H1 (cell line): ENCODE measurements around the gene CEL. TPM values are rescaled to one million over a fixed set of nuclear protein-coding genes. Genes with fewer than 3 reads are reported as not detected.

Experiments used
- CTCF ChIA-PET: fragments of 300-600 bp; sonication (Branson Sonifier 250); formaldehyde crosslinking; loops from one replicate; lab custom pipeline; 2021; ENCODE audit not compliant: partially characterized antibody; lab: Charles Lee
- POLR2A ChIA-PET: fragments of 300-600 bp; sonication (Branson Sonifier 250); formaldehyde crosslinking; loops from one replicate; lab custom pipeline; 2021; ENCODE audit warnings: inconsistent platforms; ENCODE audit not compliant: partially characterized antibody; lab: Charles Lee
- DNase-seq, 2 experiments: peaks; one replicate each; pipeline versions ENCODE4 v3.0.0 to v3.0.0-alpha.2; 2010 to 2022; ENCODE audit warnings: low spot score in 2 of 2, low read depth in 1 of 2, mixed read lengths in 1 of 2
- FAIRE-seq: peaks from 2 replicates; lab custom pipeline; 2011; peaks lifted over from hg19 to GRCh38; lab: Jason Lieb, UNC
- H2AFZ ChIP-seq: 2 replicates; pipeline ENCODE4 v1.8.1; 2012; ENCODE audit warnings: low read length, inconsistent platforms
- H2AK5ac ChIP-seq: 2 replicates; pipeline ENCODE4 v1.6.1; 2013; ENCODE audit warnings: low read depth, low read length
- H2BK120ac ChIP-seq: replicated peaks from 2 replicates; pipeline ENCODE3; 2013; ENCODE audit warnings: low read depth, low read length, inconsistent platforms
- H2BK12ac ChIP-seq: 2 replicates; pipeline ENCODE4 v1.6.1; 2013; ENCODE audit warnings: low read depth, low read length
- H2BK15ac ChIP-seq: 2 replicates; pipeline ENCODE4 v1.6.1; 2013; ENCODE audit warnings: low read length
- H2BK20ac ChIP-seq: 2 replicates; pipeline ENCODE4 v1.6.1; 2013; ENCODE audit warnings: low read length
- H2BK5ac ChIP-seq: 2 replicates; pipeline ENCODE4 v1.6.1; 2013; ENCODE audit warnings: low read depth, low read length
- H3K14ac ChIP-seq: 2 replicates; pipeline ENCODE4 v1.6.1; 2013; ENCODE audit warnings: inconsistent platforms; ENCODE audit not compliant: insufficient read length
- H3K18ac ChIP-seq: 2 replicates; pipeline ENCODE4 v1.6.1; 2013; ENCODE audit warnings: low read length; ENCODE audit errors: extremely low read depth
- H3K23ac ChIP-seq: 2 replicates; pipeline ENCODE4 v1.6.1; 2013; ENCODE audit warnings: inconsistent platforms; ENCODE audit not compliant: insufficient read length
- H3K23me2 ChIP-seq: 2 replicates; pipeline ENCODE4 v1.6.1; 2013; ENCODE audit warnings: low read depth, low read length
- H3K27ac ChIP-seq: 2 replicates; pipeline ENCODE4 v1.6.1; 2011; ENCODE audit warnings: low read depth, low read length, inconsistent platforms
- H3K27me3 ChIP-seq, 4 experiments: replicated peaks in 1 of 4; 1 replicate in 1 of 4; 2 replicates in 3 of 4; pipeline versions ENCODE4 v1.6.1 to v1.8.1; 2011 to 2013; ENCODE audit warnings: low read length in 3 of 4, mild to moderate bottlenecking in 3 of 4, inconsistent platforms in 2 of 4, mixed read lengths in 2 of 4, moderate library complexity in 1 of 4; ENCODE audit not compliant: control insufficient read depth in 3 of 4, insufficient read depth in 3 of 4; ENCODE audit errors: extremely low read depth in 1 of 4
- H3K36me3 ChIP-seq, 4 experiments: 2 replicates each; pipeline versions ENCODE4 v1.6.1 to v1.8.1; 2011 to 2013; ENCODE audit warnings: mild to moderate bottlenecking in 4 of 4, low read length in 3 of 4, moderate library complexity in 2 of 4, control low read depth in 1 of 4, inconsistent platforms in 1 of 4; ENCODE audit not compliant: insufficient read depth in 4 of 4, control insufficient read depth in 2 of 4
- H3K4ac ChIP-seq: replicated peaks from 2 replicates; pipeline ENCODE3; 2013; ENCODE audit warnings: low read length, low read depth, mixed read lengths, inconsistent platforms; ENCODE audit not compliant: insufficient read length
- H3K4me1 ChIP-seq, 4 experiments: replicated peaks in 1 of 4; 1 replicate in 1 of 4; 2 replicates in 3 of 4; pipeline versions ENCODE4 v1.6.1 to v1.8.1; 2011 to 2013; ENCODE audit warnings: low read length in 3 of 4, inconsistent platforms in 2 of 4, mixed read lengths in 1 of 4; ENCODE audit not compliant: insufficient read depth in 4 of 4, control insufficient read depth in 3 of 4
- H3K4me2 ChIP-seq, 2 experiments: 2 replicates each; pipeline versions ENCODE4 v1.6.1 to v1.8.1; 2011 to 2013; ENCODE audit warnings: low read depth in 2 of 2, low read length in 2 of 2, control low read depth in 1 of 2, inconsistent platforms in 1 of 2, mild to moderate bottlenecking in 1 of 2; ENCODE audit not compliant: insufficient read depth in 1 of 2
- H3K4me3 ChIP-seq, 4 experiments: fragments of 200-600, 300-600 bp in 1 of 4; sonication (generic), shearing (Covaris generic), sonication (Bioruptor Twin) in 1 of 4; 2 replicates each; pipeline versions ENCODE4 v1.5.1 to v1.8.1; 2011 to 2016; ENCODE audit warnings: low read length in 4 of 4, low read depth in 3 of 4, control low read depth in 2 of 4, inconsistent platforms in 2 of 4, mild to moderate bottlenecking in 2 of 4, mixed read lengths in 1 of 4, moderate library complexity in 1 of 4; ENCODE audit not compliant: insufficient read depth in 2 of 4; ENCODE audit errors: extremely low read depth in 1 of 4
- H3K56ac ChIP-seq: replicated peaks from 2 replicates; pipeline ENCODE3; 2013; ENCODE audit warnings: low read depth, mild to moderate bottlenecking, mixed read lengths, low read length, inconsistent platforms; ENCODE audit not compliant: insufficient read length
- H3K79me1 ChIP-seq: 2 replicates; pipeline ENCODE4 v1.6.1; 2013; ENCODE audit warnings: low read depth, low read length, control low read depth
- H3K79me2 ChIP-seq, 2 experiments: 2 replicates each; pipeline versions ENCODE4 v1.6.1 to v1.8.1; 2012 to 2013; ENCODE audit warnings: low read length in 2 of 2, mild to moderate bottlenecking in 2 of 2, inconsistent platforms in 1 of 2; ENCODE audit not compliant: insufficient read depth in 2 of 2, control insufficient read depth in 1 of 2
- H3K9ac ChIP-seq, 4 experiments: replicated peaks in 1 of 4; 1 replicate in 1 of 4; 2 replicates in 3 of 4; pipeline versions ENCODE4 v1.6.1 to v1.8.1; 2011 to 2013; ENCODE audit warnings: low read depth in 3 of 4, low read length in 3 of 4, control low read depth in 2 of 4, mild to moderate bottlenecking in 2 of 4, moderate library complexity in 2 of 4, inconsistent platforms in 1 of 4; ENCODE audit errors: extremely low read depth in 1 of 4
- H3K9me3 ChIP-seq, 2 experiments: 2 replicates each; pipeline versions ENCODE4 v1.6.1 to v1.8.1; 2012 to 2013; ENCODE audit warnings: mild to moderate bottlenecking in 2 of 2, moderate library complexity in 2 of 2, control low read depth in 1 of 2, inconsistent platforms in 1 of 2, low read depth in 1 of 2, low read length in 1 of 2, mixed read lengths in 1 of 2; ENCODE audit not compliant: insufficient read depth in 2 of 2
- H4K20me1 ChIP-seq, 2 experiments: replicated peaks in 1 of 2; 2 replicates each; pipeline versions ENCODE3 to v1.8.1; 2011 to 2013; ENCODE audit warnings: inconsistent platforms in 2 of 2, low read length in 2 of 2, mild to moderate bottlenecking in 1 of 2; ENCODE audit not compliant: insufficient read depth in 2 of 2, control insufficient read depth in 1 of 2
- H4K5ac ChIP-seq: 2 replicates; pipeline ENCODE4 v1.6.1; 2013; ENCODE audit warnings: low read length, low read depth, mixed read lengths, inconsistent platforms; ENCODE audit not compliant: insufficient read length
- H4K8ac ChIP-seq: 2 replicates; pipeline ENCODE4 v1.8.0; 2013; ENCODE audit warnings: mild to moderate bottlenecking, moderate library complexity, low read length, inconsistent platforms; ENCODE audit not compliant: insufficient read depth; ENCODE audit errors: extremely low read depth
- H4K91ac ChIP-seq: replicated peaks from 2 replicates; pipeline ENCODE3; 2013; ENCODE audit warnings: low read length, mixed read lengths, inconsistent platforms; ENCODE audit not compliant: insufficient read length
- TCF12 ChIP-seq: IDR thresholded peaks from 2 replicates; pipeline ENCODE4 v1.6.1; 2011; ENCODE audit warnings: low read depth, mild to moderate bottlenecking, low read length
- WGBS, 2 experiments: shearing (Covaris generic) in 1 of 2; methylation state at CpG; one replicate each; pipeline versions ENCODE4 v1.1.6 to v1.1.7; 2013 to 2015; ENCODE audit warnings: low lambda C conversion rate in 2 of 2, mixed read lengths in 2 of 2, inconsistent platforms in 1 of 2, low coverage in 1 of 2, missing lambda C conversion rate in 1 of 2; ENCODE audit not compliant: insufficient replicate concordance in 2 of 2, insufficient coverage in 1 of 2, insufficient read length in 1 of 2; ENCODE audit errors: extremely low coverage in 1 of 2, missing lambda C conversion rate in 1 of 2; 5-methylcytosine and 5-hydroxymethylcytosine counted together
- polyA plus RNA-seq, 7 experiments: library from polyadenylated mRNA; depleted of rRNA in 3 of 7; stranded (reverse) in 5 of 7; unstranded in 2 of 7; fragments of >200 nt in 5 of 7; fragments of 200-250 nt in 2 of 7; gene quantifications; 1 replicate in 5 of 7; 2 replicates in 1 of 7; 4 replicates in 1 of 7; pipeline versions ENCODE4 v1.2.1 to v1.2.3, GENCODE V29; 2011 to 2013; ENCODE audit warnings: missing spikeins in 2 of 7, mixed read lengths in 2 of 7
- total RNA-seq: library from RNA; stranded (reverse); fragmentation: NEBNext Ultra II Directional; extraction: Animal tissue kit (Norgen Biotek cat#: 25700); gene quantifications from 2 replicates; pipeline ENCODE4 v1.2.1, GENCODE V29; 2021

Gene CEL
- total and polyA plus RNA-seq, 2 of the 8 experiments (the other 6 are each of a cell fraction or from before 2014, with no cell fraction given), result 1.8 to 3.4 TPM

DNA sequence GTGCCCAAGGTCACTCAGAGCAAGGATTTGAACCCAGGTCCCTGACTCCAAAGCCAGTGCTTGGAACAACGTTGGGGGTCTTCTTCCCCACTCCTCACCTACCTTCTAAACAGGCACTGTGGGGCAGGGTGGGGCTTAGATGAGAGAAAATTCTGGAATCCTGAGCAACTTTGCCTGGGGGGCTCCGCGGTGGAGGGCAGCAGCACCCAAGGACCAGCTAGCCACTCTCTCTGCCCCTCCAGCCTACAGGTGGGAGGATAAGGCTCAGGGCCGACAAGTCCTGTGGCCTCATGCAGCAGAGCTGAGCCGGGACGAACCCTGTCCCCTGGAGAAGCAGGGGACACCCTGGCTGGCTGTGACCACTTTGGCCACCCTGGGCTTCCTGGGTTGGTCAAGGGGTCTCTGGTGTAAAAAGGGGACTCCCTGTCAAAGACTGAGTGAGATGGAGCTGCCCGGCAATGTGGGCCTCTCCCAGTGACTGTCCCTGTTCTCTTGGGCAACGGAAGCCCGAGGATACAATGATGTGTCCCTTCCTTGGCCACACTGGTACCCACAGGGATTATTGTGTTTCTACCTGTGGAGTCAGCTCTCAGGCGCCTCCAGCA, 26.5 kb downstream of the CEL start:
- ChIA-PET POLR2A (no interaction called here), CTCF (interaction anchor here (1.7 to 2.9 kb wide), 2 partner anchors 15 to 40 kb away, joined by 4 to 23 read pairs; no protein-coding TSS in a partner anchor)
- H2BK120ac ChIP-seq, result no peak overlapping the region
- no peak overlapping the region; the same call in 1 of the 2 replicates for H4K8ac ChIP-seq
- no peak overlapping the region for H3K4me2 ChIP-seq
- no peaks in the 10 kb centered on the region for H3K4me1 ChIP-seq
- H2BK20ac ChIP-seq, result no peak overlapping the region
- no peak overlapping the region for H3K4ac ChIP-seq
- no peak overlapping the region for H2BK15ac ChIP-seq
- FAIRE-seq (no peak), DNase-seq (no peak)
- H3K79me2 ChIP-seq, result no peaks in the 10 kb centered on the region
- no peak overlapping the region for H2BK5ac ChIP-seq
- no peak overlapping the region for H4K5ac ChIP-seq
- H3K18ac ChIP-seq, result no peak overlapping the region
- H3K4me3 ChIP-seq, result no peak overlapping the region
- H3K79me1 ChIP-seq, result no peaks in the 10 kb centered on the region
- H3K36me3 ChIP-seq, result no peaks in the 10 kb centered on the region
- no peak for TF ChIP-seq TCF12
- no peaks in the 10 kb centered on the region for H3K9me3 ChIP-seq
- no peak overlapping the region for H3K56ac ChIP-seq
- no peak overlapping the region for H3K27ac ChIP-seq
- no peak overlapping the region for H2AFZ ChIP-seq
- H4K20me1 ChIP-seq, result no peaks in the 10 kb centered on the region
- 88% methylated on average over 8 of the region's 10 CpGs; no CpG with 5 or more reads in 1 of the 2 experiments for WGBS, 2 experiments
- H3K9ac ChIP-seq, result no peak overlapping the region
- no peak overlapping the region for H2BK12ac ChIP-seq
- no peak overlapping the region for H3K23ac ChIP-seq
- no peak overlapping the region for H2AK5ac ChIP-seq
- H3K27me3 ChIP-seq, result peaks cover 0 to 3% (median 0%) of the 10 kb centered on the region in 4 experiments; a peak in 1 of 7 replicates
- H3K23me2 ChIP-seq, result no peaks in the 10 kb centered on the region
- H4K91ac ChIP-seq, result no peak overlapping the region
- H3K14ac ChIP-seq, result no peak overlapping the region
